Cardiac muscle cell (in vitro differentiated cells and primary cell): ENCODE results near the gene DCTD. TPM values are rescaled to one million over a fixed set of nuclear protein-coding genes. Genes with fewer than 3 reads are reported as not detected.

Source experiments
- DNase-seq, 2 donors: peaks; one replicate each; pipeline versions ENCODE4 v3.0.0 to v3.0.0-alpha.2; 2010 to 2017; ENCODE audit warnings: low read depth in 1 of 2, low spot score in 1 of 2
- H3K27ac ChIP-seq: fragments of 200-600 bp; sonication (generic); 2 replicates; pipeline ENCODE4 v1.5.1; 2016
- H3K27me3 ChIP-seq: fragments of 200-600 bp; sonication (generic); 2 replicates; pipeline ENCODE4 v1.6.0; 2016; ENCODE audit warnings: control low read depth
- H3K36me3 ChIP-seq: fragments of 200-600 bp; sonication (generic); 2 replicates; pipeline ENCODE4 v1.5.1; 2016; ENCODE audit warnings: control low read depth
- H3K4me1 ChIP-seq: fragments of 200-600 bp; sonication (generic); 2 replicates; pipeline ENCODE4 v1.8.1; 2017; ENCODE audit warnings: low read depth, mild to moderate bottlenecking, mixed run types
- H3K4me3 ChIP-seq: fragments of 200-600 bp; sonication (generic); 2 replicates; pipeline ENCODE4 v1.5.1; 2016; ENCODE audit warnings: mild to moderate bottlenecking
- H3K9me3 ChIP-seq: fragments of 200-600 bp; sonication (generic); 2 replicates; pipeline ENCODE4 v1.5.1; 2017; ENCODE audit warnings: low read depth, mild to moderate bottlenecking, control low read depth
- CTCF ChIP-seq: IDR thresholded peaks from 2 replicates; pipeline ENCODE4 v1.5.1; 2012; ENCODE audit warnings: low read depth, mild to moderate bottlenecking, low read length
- polyA plus RNA-seq: library from polyadenylated mRNA; unstranded; fragments of >200 nt; fragmentation: Nextera tagmentation; extraction: Ambion mirVana; gene quantifications from 2 replicates; pipeline ENCODE4 v1.2.1, GENCODE V29; 2016
- total RNA-seq: library from RNA; depleted of rRNA; stranded (reverse); fragments of >200 nt; gene quantifications from 2 replicates; pipeline ENCODE4 v1.2.3, GENCODE V29; 2016

Gene DCTD
- total and polyA plus RNA-seq, 2 experiments from 2014 or later: 55.4 to 73.6 TPM

DNA sequence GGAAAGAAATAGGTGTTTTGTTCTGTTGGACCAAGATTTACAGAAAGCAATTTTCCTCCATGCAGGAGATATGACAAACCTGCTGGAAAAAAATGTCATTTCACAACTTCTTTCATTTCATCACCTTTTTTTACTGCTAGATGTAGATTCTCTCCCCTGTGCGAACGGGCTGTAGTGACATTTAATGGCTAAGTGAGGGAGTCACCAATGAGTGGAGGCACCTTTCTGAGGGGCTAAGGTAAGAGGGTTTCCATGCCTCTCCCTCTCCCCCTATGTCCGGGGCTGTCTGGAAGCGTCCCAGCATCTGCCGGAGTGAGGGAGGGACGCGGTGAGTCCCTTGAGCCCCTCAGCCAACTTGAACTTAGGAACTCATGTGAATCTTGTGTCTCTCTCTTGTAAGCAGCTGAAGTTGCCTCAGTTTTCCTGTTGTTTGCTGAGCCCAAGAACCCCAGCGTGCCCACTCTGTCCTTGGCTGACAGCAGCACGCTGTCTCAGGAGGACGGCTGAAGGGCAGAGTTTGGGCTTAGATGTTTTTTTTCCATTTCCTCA, 42.3 kb downstream of the DCTD start:
- TF ChIP-seq CTCF: no peak
- H3K4me3 ChIP-seq: no peak overlapping the region
- no peak for DNase-seq
- no peaks in the 10 kb centered on the region for H3K27me3 ChIP-seq
- H3K27ac ChIP-seq: no peak overlapping the region
- no peaks in the 10 kb centered on the region for H3K9me3 ChIP-seq
- no peaks in the 10 kb centered on the region for H3K4me1 ChIP-seq
- H3K36me3 ChIP-seq: no peaks in the 10 kb centered on the region

DNA sequence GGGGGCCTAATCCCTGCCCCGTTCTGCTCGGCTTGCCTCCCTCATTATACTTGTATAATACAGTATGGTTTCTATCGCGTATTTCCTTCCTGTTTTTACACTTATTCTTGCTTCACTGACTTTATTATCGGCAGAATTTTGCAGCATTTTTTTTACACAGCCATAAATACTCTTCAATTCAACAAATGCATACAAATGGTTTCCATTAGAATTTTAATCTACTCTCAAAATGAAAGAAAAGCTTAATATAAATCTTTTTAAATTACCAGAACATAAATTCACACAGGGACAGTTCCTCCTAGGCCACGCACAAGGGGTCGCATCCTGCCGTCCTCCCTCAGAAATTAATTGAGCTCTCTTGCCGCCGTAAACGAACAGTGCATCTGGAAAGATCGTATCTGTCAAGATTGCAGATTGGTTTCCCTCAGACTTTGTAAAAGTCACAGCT, 42.9 kb downstream of the DCTD start:
- no peaks in the 10 kb centered on the region for H3K4me1 ChIP-seq
- no peak for DNase-seq
- H3K27me3 ChIP-seq: no peaks in the 10 kb centered on the region
- no peak overlapping the region for H3K4me3 ChIP-seq
- no peaks in the 10 kb centered on the region for H3K36me3 ChIP-seq
- H3K27ac ChIP-seq: no peak overlapping the region
- no peak for TF ChIP-seq CTCF
- H3K9me3 ChIP-seq: no peaks in the 10 kb centered on the region

- H3K27ac ChIP-seq: no peak overlapping the region
- no peaks in the 10 kb centered on the region for H3K4me1 ChIP-seq
- no peak for TF ChIP-seq CTCF
- no peaks in the 10 kb centered on the region for H3K36me3 ChIP-seq
- no peaks in the 10 kb centered on the region for H3K27me3 ChIP-seq
- DNase-seq: no peak
- no peaks in the 10 kb centered on the region for H3K9me3 ChIP-seq
- H3K4me3 ChIP-seq: no peak overlapping the region
These were observed 43.5 kb downstream of the DCTD start for GRCh38 chr4:182873726-182874125.

GRCh38 chr4:182873289-182873688, 43.9 kb downstream of the DCTD start:
- no peak for TF ChIP-seq CTCF
- no peak overlapping the region for H3K4me3 ChIP-seq
- no peaks in the 10 kb centered on the region for H3K4me1 ChIP-seq
- no peak overlapping the region for H3K27ac ChIP-seq
- no peaks in the 10 kb centered on the region for H3K9me3 ChIP-seq
- H3K27me3 ChIP-seq: no peaks in the 10 kb centered on the region
- H3K36me3 ChIP-seq: no peaks in the 10 kb centered on the region
- no peak for DNase-seq

- DNase-seq: no peak
These were observed 44.3 kb downstream of the DCTD start for GRCh38 chr4:182872886-182873285.

More at GRCh38 chr4:182872886-182873285, 44.3 kb downstream of the DCTD start:
- no peaks in the 10 kb centered on the region for H3K4me1 ChIP-seq
- H3K27me3 ChIP-seq: no peaks in the 10 kb centered on the region
- H3K4me3 ChIP-seq: no peak overlapping the region
- TF ChIP-seq CTCF: no peak
- no peaks in the 10 kb centered on the region for H3K9me3 ChIP-seq
- no peak overlapping the region for H3K27ac ChIP-seq
- no peaks in the 10 kb centered on the region for H3K36me3 ChIP-seq
